Frontal cortex (tissue), 4 donors: ENCODE results near the gene ZNF491. TPM values are rescaled to one million over a fixed set of nuclear protein-coding genes. Genes with fewer than 3 reads are reported as not detected.
"Not testable (repeated sequence)": the region's sequence is repeated elsewhere in the genome, so short reads cannot be mapped to it uniquely, and the experiment has no call there.

Experiments used
- DNase-seq, 2 donors: peaks; one replicate each; pipeline ENCODE4 v3.0.0; 2012; ENCODE audit warnings: low spot score in 2 of 2
- FAIRE-seq: peaks from 2 replicates; lab custom pipeline; 2012; peaks lifted over from hg19 to GRCh38; lab: Jason Lieb, UNC
- total RNA-seq: library from RNA; depleted of rRNA; stranded (reverse); fragments of >200 nt; gene quantifications from one replicate; pipeline ENCODE4 v1.2.3, GENCODE V29; 2014
- donor health status: control.
- donor health status: control.
- donor health status: control.

Gene ZNF491
- total RNA-seq, result 17.1 TPM

- FAIRE-seq (no peak), DNase-seq (peak; percentile 94 to 95)
These were observed at the start of gene ZNF491 for GRCh38 chr19:11798391-11799330. Gene ZNF491, plus strand, starts transcription at chr19:11798523. Its CDS starts 7,431 bp downstream, at chr19:11805954.

- FAIRE-seq (no peak), DNase-seq (no peak)
These were observed 48.6 kb upstream of the ZNF491 start for GRCh38 chr19:11749751-11750150.

- DNase-seq (no peak), FAIRE-seq (no peak)
These were observed 46.0 kb upstream of the ZNF491 start for GRCh38 chr19:11752244-11752736.

- DNase-seq (no peak), FAIRE-seq (no peak)
These were observed 43.7 kb upstream of the ZNF491 start for GRCh38 chr19:11754663-11755062.

- no peak for DNase-seq
- no peak for FAIRE-seq
These were observed 41.4 kb upstream of the ZNF491 start for GRCh38 chr19:11756965-11757364.

- DNase-seq (no peak), FAIRE-seq (no peak)
These were observed 38.5 kb upstream of the ZNF491 start for GRCh38 chr19:11759805-11760204.

- FAIRE-seq, result no peak
- DNase-seq, result no peak
These were observed 35.2 kb upstream of the ZNF491 start for GRCh38 chr19:11763117-11763516.

GRCh38 chr19:11763611-11764010, 34.7 kb upstream of the ZNF491 start:
- no peak for FAIRE-seq
- no peak for DNase-seq

- FAIRE-seq, result no peak
- peak; percentile 87 to 90 for DNase-seq
These were observed 31.4 kb upstream of the ZNF491 start, which contains the start of gene ZNF441 for GRCh38 chr19:11766597-11767591. Gene ZNF441, plus strand, starts transcription at chr19:11767000. Its CDS starts 194 bp downstream, at chr19:11767194.

- peak in 1 of 2 donors; percentile 13 for DNase-seq
- no peak for FAIRE-seq
These were observed 30.6 kb upstream of the ZNF491 start for GRCh38 chr19:11767633-11768133.

GRCh38 chr19:11769995-11770394, 28.3 kb upstream of the ZNF491 start:
- FAIRE-seq, result no peak
- DNase-seq, result no peak

- FAIRE-seq, DNase-seq: not testable (repeated sequence)
These were observed 26.8 kb upstream of the ZNF491 start for GRCh38 chr19:11771520-11771919.

- FAIRE-seq, DNase-seq: not testable (repeated sequence)
These were observed 21.7 kb upstream of the ZNF491 start for GRCh38 chr19:11776669-11777068.

GRCh38 chr19:11780431-11781020, 17.8 kb upstream of the ZNF491 start:
- FAIRE-seq, result no peak

GRCh38 chr19:11781295-11782057, 16.8 kb upstream of the ZNF491 start:
- FAIRE-seq, result no peak
- no peak for DNase-seq

More at GRCh38 chr19:11780431-11781020, 17.8 kb upstream of the ZNF491 start:
- no peak for DNase-seq

- DNase-seq (no peak), FAIRE-seq (no peak)
These were observed 14.6 kb upstream of the ZNF491 start for GRCh38 chr19:11783767-11784166.

GRCh38 chr19:11784356-11784755, 14.0 kb upstream of the ZNF491 start:
- DNase-seq (no peak), FAIRE-seq (no peak)

GRCh38 chr19:11787536-11787935, 10.8 kb upstream of the ZNF491 start:
- no peak for FAIRE-seq

GRCh38 chr19:11792942-11793341, 5.4 kb upstream of the ZNF491 start:
- FAIRE-seq (no peak), DNase-seq (no peak)

More at GRCh38 chr19:11787536-11787935, 10.8 kb upstream of the ZNF491 start:
- DNase-seq, result no peak
